HFFc6 (cell line): ENCODE results near the gene MARCO. TPM values are rescaled to one million over a fixed set of nuclear protein-coding genes. Genes with fewer than 3 reads are reported as not detected.

Experiments used
- DNase-seq: peaks from one replicate; pipeline ENCODE4 v3.0.0-alpha.2; 2018
- H3K27ac Mint-ChIP-seq: 2 replicates; pipeline ENCODE4 v1.8.0; 2020; ENCODE audit warnings: mild to moderate bottlenecking, mixed read lengths
- H3K27me3 Mint-ChIP-seq: 2 replicates; pipeline ENCODE4 v1.8.0; 2021; ENCODE audit warnings: mild to moderate bottlenecking, moderate library complexity, mixed read lengths; ENCODE audit not compliant: insufficient read depth
- H3K36me3 Mint-ChIP-seq: 2 replicates; pipeline ENCODE4 v1.8.0; 2021; ENCODE audit warnings: low read depth, mixed read lengths
- H3K4me1 Mint-ChIP-seq: 2 replicates; pipeline ENCODE4 v1.8.0; 2020; ENCODE audit warnings: low read depth, mixed read lengths
- H3K4me3 Mint-ChIP-seq: 2 replicates; pipeline ENCODE4 v1.8.0; 2020; ENCODE audit warnings: mild to moderate bottlenecking, moderate library complexity, mixed read lengths
- H3K9me3 Mint-ChIP-seq: 2 replicates; pipeline ENCODE4 v1.8.0; 2020; ENCODE audit warnings: mild to moderate bottlenecking, mixed read lengths
- total RNA-seq, 6 experiments: library from RNA; stranded (reverse); fragmentation: NEBNext Ultra II Directional; extraction: Animal tissue kit (Norgen Biotek cat#: 25700); gene quantifications; 2 replicates in 1 of 6; 3 replicates in 5 of 6; pipeline ENCODE4 v1.2.3, GENCODE V29; 2021
- TF ChIP-seq, protein P1 (sequence below): fragments of 200-600 bp; sonication (generic); IDR thresholded peaks from 2 replicates; pipeline ENCODE4 v1.5.0; 2021; ENCODE audit warnings: antibody characterized with exemption, mild to moderate bottlenecking

MARCO gene
- total RNA-seq, 6 experiments from 2014 or later: not detected

DNA sequence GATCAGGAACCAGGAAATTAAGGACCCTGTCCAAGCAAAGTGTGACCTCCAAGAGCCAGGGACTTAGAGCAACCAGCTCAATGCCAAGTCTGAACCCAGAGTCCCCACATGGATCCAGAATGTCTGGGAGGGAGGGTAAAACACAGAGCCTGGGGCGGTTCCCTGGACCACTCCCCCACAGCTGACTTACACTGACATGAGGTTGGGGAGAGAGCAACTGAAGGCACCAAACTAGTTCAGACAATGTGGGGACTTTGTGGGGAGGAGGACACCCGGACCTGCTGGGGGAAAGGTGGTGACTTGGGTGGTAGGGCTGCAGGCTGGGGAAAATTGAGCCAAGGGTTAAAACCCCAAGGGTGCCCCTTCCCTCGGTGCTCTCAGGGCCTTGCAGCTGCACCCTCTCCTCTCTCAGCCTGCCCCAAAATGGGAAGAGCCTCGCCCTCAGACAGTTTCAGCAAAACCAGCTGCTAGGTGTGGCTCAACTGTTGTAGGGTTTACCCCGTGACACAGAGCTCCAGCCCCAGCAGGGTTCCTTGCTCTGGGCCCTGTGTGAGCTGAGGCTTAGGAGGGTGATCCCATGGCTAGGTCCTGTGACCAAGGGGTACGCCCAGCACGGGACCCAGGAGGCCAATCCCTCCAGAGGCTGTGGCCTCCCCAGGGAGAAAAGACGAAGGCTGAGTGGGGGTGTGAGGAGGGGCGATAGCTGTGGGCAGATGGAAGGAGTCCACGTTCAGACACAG is 28.6 kb downstream of the MARCO start:
- Mint-ChIP-seq H3K27me3 (peaks cover 5% of the 10 kb centered on the region), H3K4me3 (no peak overlapping the region), H3K36me3 (no peaks in the 10 kb centered on the region), H3K27ac (no peak overlapping the region), H3K4me1 (no peaks in the 10 kb centered on the region; the same call in 1 of the 2 replicates), H3K9me3 (peaks cover 5% of the 10 kb centered on the region; the same call in 1 of the 2 replicates)
- TF ChIP-seq, protein P1, sequence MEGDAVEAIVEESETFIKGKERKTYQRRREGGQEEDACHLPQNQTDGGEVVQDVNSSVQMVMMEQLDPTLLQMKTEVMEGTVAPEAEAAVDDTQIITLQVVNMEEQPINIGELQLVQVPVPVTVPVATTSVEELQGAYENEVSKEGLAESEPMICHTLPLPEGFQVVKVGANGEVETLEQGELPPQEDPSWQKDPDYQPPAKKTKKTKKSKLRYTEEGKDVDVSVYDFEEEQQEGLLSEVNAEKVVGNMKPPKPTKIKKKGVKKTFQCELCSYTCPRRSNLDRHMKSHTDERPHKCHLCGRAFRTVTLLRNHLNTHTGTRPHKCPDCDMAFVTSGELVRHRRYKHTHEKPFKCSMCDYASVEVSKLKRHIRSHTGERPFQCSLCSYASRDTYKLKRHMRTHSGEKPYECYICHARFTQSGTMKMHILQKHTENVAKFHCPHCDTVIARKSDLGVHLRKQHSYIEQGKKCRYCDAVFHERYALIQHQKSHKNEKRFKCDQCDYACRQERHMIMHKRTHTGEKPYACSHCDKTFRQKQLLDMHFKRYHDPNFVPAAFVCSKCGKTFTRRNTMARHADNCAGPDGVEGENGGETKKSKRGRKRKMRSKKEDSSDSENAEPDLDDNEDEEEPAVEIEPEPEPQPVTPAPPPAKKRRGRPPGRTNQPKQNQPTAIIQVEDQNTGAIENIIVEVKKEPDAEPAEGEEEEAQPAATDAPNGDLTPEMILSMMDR: no peak
- DNase-seq: no peak

DNA sequence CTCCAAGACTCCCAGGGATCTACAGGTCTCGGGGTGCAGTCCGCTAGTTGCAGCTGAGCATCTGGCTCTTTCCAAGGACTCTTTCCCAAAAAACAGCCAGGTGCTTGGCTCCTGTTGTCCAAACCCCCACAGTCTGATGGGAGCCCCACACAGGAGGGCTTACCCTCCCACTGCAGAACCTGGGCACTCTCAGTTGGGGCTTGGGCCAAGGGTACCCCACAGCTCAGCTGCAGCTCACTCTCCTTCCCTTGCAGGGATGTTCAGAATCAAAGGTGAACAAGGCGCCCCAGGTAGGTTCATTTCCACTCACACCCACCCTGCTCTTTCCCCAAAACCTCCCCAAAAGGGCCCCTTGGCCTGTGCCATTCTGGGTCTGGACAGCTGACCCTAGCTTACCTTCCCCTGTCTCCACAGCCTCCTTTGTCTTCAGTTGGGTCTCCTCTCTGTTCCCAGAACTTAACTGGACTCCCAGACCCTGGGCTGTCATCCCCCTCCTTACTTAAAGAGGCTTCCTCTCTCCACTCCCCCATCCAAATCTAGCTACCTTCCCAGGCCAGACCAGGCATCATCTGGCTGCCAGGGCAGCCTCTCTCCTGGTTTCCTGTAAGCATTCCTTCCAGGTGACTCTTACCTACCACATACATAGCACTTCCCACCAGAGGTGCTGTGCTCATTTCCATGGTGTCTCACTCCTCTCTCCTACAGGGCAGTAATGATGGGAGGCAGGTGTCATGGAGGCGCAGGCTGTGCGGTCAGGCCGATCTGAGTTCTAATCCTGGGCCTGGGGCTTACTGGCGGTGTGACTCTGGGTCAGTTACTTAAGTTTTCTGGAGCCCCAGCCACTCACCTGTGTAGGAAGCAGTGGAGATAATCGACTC is 29.5 kb downstream of the MARCO start:
- H3K4me1 Mint-ChIP-seq: no peaks in the 10 kb centered on the region; the same call in 1 of the 2 replicates
- no peak for DNase-seq
- H3K27me3 Mint-ChIP-seq: peaks cover 5% of the 10 kb centered on the region
- no peaks in the 10 kb centered on the region for H3K36me3 Mint-ChIP-seq
- H3K27ac Mint-ChIP-seq: no peak overlapping the region
- peaks cover 5% of the 10 kb centered on the region; the same call in 1 of the 2 replicates for H3K9me3 Mint-ChIP-seq
- TF ChIP-seq, protein P1: no peak
- no peak overlapping the region for H3K4me3 Mint-ChIP-seq

DNA sequence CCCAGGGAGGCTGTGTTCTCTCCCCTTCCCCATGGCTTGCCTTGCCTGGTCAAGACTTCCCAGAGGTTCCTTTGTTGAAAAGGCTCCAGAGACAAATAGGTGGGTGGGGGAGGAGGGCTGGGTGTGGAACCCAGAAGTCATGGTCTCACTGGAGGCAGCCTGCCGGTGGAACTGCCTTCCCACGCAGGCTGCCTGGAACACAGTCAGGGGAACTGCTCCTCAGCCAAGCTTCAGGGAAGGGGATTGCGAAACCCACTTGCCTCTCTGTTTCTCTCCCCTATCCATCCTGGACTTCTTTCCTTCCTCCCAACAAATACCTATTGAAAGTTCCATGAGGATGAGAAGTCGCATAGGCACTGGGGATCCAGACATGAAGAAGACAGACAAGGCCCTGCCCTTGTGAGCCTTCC is 31.6 kb downstream of the MARCO start:
- Mint-ChIP-seq H3K27ac (no peak overlapping the region), H3K27me3 (peaks cover 5% of the 10 kb centered on the region), H3K4me3 (no peak overlapping the region), H3K9me3 (peaks cover 10% of the 10 kb centered on the region), H3K36me3 (no peaks in the 10 kb centered on the region), H3K4me1 (no peaks in the 10 kb centered on the region; the same call in 1 of the 2 replicates)
- TF ChIP-seq, protein P1: no peak
- no peak for DNase-seq

DNA sequence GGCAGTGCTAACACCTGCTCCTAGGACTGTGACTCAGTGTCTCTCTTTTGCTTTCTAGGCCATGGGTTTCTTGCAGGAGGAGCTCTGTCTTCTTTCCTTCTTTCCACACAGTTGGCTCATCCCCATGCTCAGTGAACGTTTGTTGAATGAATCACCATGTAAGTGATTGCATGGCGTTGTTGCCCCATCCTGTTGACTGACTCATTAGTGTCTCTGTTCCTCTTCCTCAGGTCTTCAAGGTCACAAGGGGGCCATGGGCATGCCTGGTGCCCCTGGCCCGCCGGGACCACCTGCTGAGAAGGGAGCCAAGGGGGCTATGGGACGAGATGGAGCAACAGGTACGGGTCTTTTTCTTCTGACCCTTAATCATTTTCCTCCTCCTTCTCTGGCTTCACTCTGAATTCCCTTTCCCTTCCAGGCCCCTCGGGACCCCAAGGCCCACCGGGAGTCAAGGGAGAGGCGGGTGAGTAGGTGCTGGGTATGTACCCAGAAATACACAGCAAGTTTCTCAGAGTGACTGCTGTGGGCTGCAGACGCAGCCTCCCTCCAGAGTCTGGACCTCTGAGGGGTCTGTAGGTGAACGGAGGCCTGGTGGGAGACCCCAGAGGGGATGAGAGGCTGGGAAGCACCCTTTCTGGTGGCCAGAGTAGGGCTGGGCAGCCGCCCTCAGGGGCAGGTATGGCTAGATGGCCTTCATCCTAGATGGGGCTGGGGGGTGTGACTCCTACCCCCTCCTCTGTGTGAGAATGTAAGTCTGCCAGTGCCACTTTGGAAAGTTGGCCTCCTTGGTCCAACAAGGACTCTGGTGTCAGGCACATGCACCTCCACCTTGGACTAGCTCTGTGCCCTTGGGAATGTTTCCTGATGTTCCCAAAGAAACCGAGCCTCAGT is 32.4 kb downstream of the MARCO start:
- Mint-ChIP-seq H3K9me3 (peaks cover 10% of the 10 kb centered on the region), H3K4me3 (no peak overlapping the region), H3K27ac (no peak overlapping the region), H3K27me3 (peaks cover 5% of the 10 kb centered on the region), H3K36me3 (no peaks in the 10 kb centered on the region), H3K4me1 (no peaks in the 10 kb centered on the region; the same call in 1 of the 2 replicates)
- peak; percentile 12 for DNase-seq
- TF ChIP-seq, protein P1: no peak

DNA sequence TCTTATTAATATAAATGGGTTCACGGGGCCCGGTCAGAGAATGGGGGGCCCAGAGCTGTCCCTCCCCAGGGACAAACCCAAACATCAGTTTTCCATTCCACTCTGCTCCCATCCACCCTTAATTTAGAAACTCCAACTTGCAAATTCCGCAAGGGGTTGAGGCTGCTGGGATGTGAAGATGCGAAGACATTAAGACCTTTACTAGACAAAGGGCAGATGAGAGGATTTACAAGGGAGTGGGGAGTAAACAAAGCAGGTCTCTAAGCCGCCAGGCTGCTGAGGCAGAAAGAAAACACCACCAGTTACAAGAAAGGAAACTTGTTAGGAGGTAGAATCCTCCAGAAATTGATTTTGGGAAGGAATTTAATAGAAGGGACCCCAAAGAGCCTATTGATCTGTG is 33.1 kb downstream of the MARCO start:
- Mint-ChIP-seq H3K4me1 (no peaks in the 10 kb centered on the region; the same call in 1 of the 2 replicates), H3K4me3 (no peak overlapping the region), H3K27ac (no peak overlapping the region), H3K9me3 (peaks cover 10% of the 10 kb centered on the region), H3K27me3 (peaks cover 5% of the 10 kb centered on the region), H3K36me3 (no peaks in the 10 kb centered on the region)
- TF ChIP-seq, protein P1: no peak
- DNase-seq: no peak
